ENCODE data around the gene ALDH1A1.

DNA sequence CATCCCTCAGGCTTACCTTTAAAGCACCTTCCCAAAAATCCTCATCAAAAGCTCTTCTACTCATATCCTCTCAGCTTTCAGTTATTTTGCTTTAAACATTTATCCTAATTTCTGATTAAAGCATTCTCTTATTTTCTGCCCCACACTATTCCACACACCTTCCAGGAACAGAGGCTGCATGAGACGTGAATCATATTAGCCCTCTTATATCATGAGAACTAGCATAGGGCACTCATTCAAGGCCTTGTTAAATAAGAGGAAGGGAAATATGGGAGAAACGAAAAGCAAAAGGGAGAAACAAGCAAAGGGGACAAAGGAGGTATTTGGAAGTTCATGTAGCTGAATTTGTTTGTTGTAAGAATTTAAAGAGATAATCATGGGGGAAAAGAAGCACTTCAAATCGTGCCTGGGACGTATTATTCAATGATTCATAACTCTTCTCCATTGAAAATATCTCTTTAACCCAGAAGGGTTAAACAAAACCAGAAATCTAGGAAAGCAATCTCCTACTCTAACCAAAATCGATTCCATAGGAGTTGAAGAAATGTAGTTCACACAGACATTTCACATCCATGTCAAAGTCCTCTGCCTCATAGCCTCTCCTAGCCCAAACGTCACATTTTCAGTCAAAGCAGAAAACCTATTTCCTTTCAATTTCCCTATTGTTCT, 4.1 kb downstream of the ALDH1A1 start:
- TF ChIP-seq, protein P1, sequence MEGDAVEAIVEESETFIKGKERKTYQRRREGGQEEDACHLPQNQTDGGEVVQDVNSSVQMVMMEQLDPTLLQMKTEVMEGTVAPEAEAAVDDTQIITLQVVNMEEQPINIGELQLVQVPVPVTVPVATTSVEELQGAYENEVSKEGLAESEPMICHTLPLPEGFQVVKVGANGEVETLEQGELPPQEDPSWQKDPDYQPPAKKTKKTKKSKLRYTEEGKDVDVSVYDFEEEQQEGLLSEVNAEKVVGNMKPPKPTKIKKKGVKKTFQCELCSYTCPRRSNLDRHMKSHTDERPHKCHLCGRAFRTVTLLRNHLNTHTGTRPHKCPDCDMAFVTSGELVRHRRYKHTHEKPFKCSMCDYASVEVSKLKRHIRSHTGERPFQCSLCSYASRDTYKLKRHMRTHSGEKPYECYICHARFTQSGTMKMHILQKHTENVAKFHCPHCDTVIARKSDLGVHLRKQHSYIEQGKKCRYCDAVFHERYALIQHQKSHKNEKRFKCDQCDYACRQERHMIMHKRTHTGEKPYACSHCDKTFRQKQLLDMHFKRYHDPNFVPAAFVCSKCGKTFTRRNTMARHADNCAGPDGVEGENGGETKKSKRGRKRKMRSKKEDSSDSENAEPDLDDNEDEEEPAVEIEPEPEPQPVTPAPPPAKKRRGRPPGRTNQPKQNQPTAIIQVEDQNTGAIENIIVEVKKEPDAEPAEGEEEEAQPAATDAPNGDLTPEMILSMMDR (IDR thresholded peaks at IDR 0.05) = no peak
- TF ChIP-seq POLR2A (IDR thresholded peaks at IDR 0.05) = no peak

Data from Peyer's patch (tissue), 4 donors.